ENCODE results near the gene NKD2. TPM values are rescaled to one million over a fixed set of nuclear protein-coding genes. Genes with fewer than 3 reads are reported as not detected.

The NKD2 gene
- polyA plus RNA-seq, 1 donor (not counting 4 experiments of a cell fraction or from before 2014, with no cell fraction given): not detected

GRCh38 chr5:1011741-1012312 lies 3.2 kb downstream of the NKD2 start:
- no peaks in the 10 kb centered on the region for H3K9me1 ChIP-seq (ENCODE audit: control insufficient read depth, extremely low read depth, insufficient read depth, low read length)
- peaks cover 89% of the 10 kb centered on the region for H3K27me3 ChIP-seq (ENCODE audit: control insufficient read depth, extremely low read depth, insufficient read depth, low read length)
- no peaks in the 10 kb centered on the region for H3K79me2 ChIP-seq (ENCODE audit: control insufficient read depth, insufficient read depth, low read length)
- no peak overlapping the region for H3K9ac ChIP-seq (ENCODE audit: control insufficient read depth, extremely low read depth, insufficient read depth, low read length)
- H3K27ac ChIP-seq (ENCODE audit: control insufficient read depth, insufficient read depth, low read length): no peak overlapping the region
- no peaks in the 10 kb centered on the region for H3K4me1 ChIP-seq (ENCODE audit: control insufficient read depth, extremely low read depth, insufficient read depth, low read length)
- no peak overlapping the region for H3K4me3 ChIP-seq (ENCODE audit: control insufficient read depth in 2 of 3, extremely low read depth in 1 of 3, insufficient read depth in 2 of 3, low read depth in 1 of 3, low read length in 3 of 3)
- dilution Hi-C loops (cut with MboI; ENCODE audit: extremely low pct_ligation_motif_present, low sequenced_read_pairs): no loop called here
- TF ChIP-seq CTCF (optimal IDR thresholded peaks at IDR 0.05 in 1 of 3, IDR thresholded peaks at IDR 0.05 in 1 of 3, conservative IDR thresholded peaks at IDR 0.05 in 1 of 3; ENCODE audit: extremely low read depth in 1 of 3, insufficient read depth in 2 of 3, low read length in 3 of 3) (no peak), EZH2 (IDR thresholded peaks at IDR 0.05; ENCODE audit: low read length) (no peak)
- FAIRE-seq: no peak
- no peak overlapping the region for H2AFZ ChIP-seq (ENCODE audit: control insufficient read depth, low read length)
- no peak overlapping the region for H3K4me2 ChIP-seq (ENCODE audit: control insufficient read depth, extremely low read depth, insufficient read depth, low read depth, low read length)
- peaks cover 1% of the 10 kb centered on the region for H4K20me1 ChIP-seq (ENCODE audit: control insufficient read depth, extremely low read depth, insufficient read depth, low read length)
- H3K36me3 ChIP-seq (ENCODE audit: control insufficient read depth in 2 of 2, extremely low read depth in 1 of 2, insufficient read depth in 2 of 2, low read length in 2 of 2): no peaks in the 10 kb centered on the region
- DNase-seq (ENCODE audit: low read depth, low spot score): no peak
- H3K9me3 ChIP-seq (ENCODE audit: control insufficient read depth, low read depth, low read length): no peaks in the 10 kb centered on the region

- Histone ChIP-seq H3K79me2 (ENCODE audit: control insufficient read depth, insufficient read depth, low read length) (no peaks in the 10 kb centered on the region), H3K9me3 (ENCODE audit: control insufficient read depth, low read depth, low read length) (no peaks in the 10 kb centered on the region), H3K4me3 (ENCODE audit: control insufficient read depth in 2 of 3, extremely low read depth in 1 of 3, insufficient read depth in 2 of 3, low read depth in 1 of 3, low read length in 3 of 3) (no peak overlapping the region), H3K36me3 (ENCODE audit: control insufficient read depth in 2 of 2, extremely low read depth in 1 of 2, insufficient read depth in 2 of 2, low read length in 2 of 2) (no peaks in the 10 kb centered on the region), H2AFZ (ENCODE audit: control insufficient read depth, low read length) (no peak overlapping the region), H3K27ac (ENCODE audit: control insufficient read depth, insufficient read depth, low read length) (no peak overlapping the region), H4K20me1 (ENCODE audit: control insufficient read depth, extremely low read depth, insufficient read depth, low read length) (no peaks in the 10 kb centered on the region), H3K27me3 (ENCODE audit: control insufficient read depth, extremely low read depth, insufficient read depth, low read length) (peaks cover 87% of the 10 kb centered on the region), H3K9ac (ENCODE audit: control insufficient read depth, extremely low read depth, insufficient read depth, low read length) (no peak overlapping the region), H3K4me1 (ENCODE audit: control insufficient read depth, extremely low read depth, insufficient read depth, low read length) (no peaks in the 10 kb centered on the region), H3K9me1 (ENCODE audit: control insufficient read depth, extremely low read depth, insufficient read depth, low read length) (no peaks in the 10 kb centered on the region), H3K4me2 (ENCODE audit: control insufficient read depth, extremely low read depth, insufficient read depth, low read depth, low read length) (no peak overlapping the region)
- dilution Hi-C loops (cut with MboI; ENCODE audit: extremely low pct_ligation_motif_present, low sequenced_read_pairs): no loop called here
- FAIRE-seq (no peak), DNase-seq (ENCODE audit: low read depth, low spot score) (no peak)
- TF ChIP-seq EZH2 (IDR thresholded peaks at IDR 0.05; ENCODE audit: low read length) (no peak), CTCF (optimal IDR thresholded peaks at IDR 0.05 in 1 of 3, IDR thresholded peaks at IDR 0.05 in 1 of 3, conservative IDR thresholded peaks at IDR 0.05 in 1 of 3; ENCODE audit: extremely low read depth in 1 of 3, insufficient read depth in 2 of 3, low read length in 3 of 3) (no peak)
Measured at GRCh38 chr5:1012313-1012841, 3.8 kb downstream of the NKD2 start.
